Measurements from ENCODE around the gene PAPPA2.
"Not testable (repeated sequence)": the region's sequence is repeated elsewhere in the genome, so short reads cannot be mapped to it uniquely, and the experiment has no call there.

The PAPPA2 gene

GRCh38 chr1:176552217-176552991 is 89.4 kb downstream of the PAPPA2 start:
- DNase-seq, result no peak

- no peak for DNase-seq
Measured at GRCh38 chr1:176552999-176553398, 90.0 kb downstream of the PAPPA2 start.

- DNase-seq, result no peak
Measured at GRCh38 chr1:176556288-176556687, 93.3 kb downstream of the PAPPA2 start.

GRCh38 chr1:176557543-176558258 is 94.7 kb downstream of the PAPPA2 start:
- no peak for DNase-seq

- DNase-seq, result no peak
Measured at GRCh38 chr1:176558561-176558960, 95.6 kb downstream of the PAPPA2 start.

GRCh38 chr1:176559474-176559873 is 96.5 kb downstream of the PAPPA2 start:
- no peak for DNase-seq

- DNase-seq, result no peak
Measured at GRCh38 chr1:176559878-176560277, 96.9 kb downstream of the PAPPA2 start.

GRCh38 chr1:176560681-176561080 is 97.7 kb downstream of the PAPPA2 start:
- DNase-seq, result no peak

- not testable (repeated sequence) for DNase-seq
Measured at GRCh38 chr1:176561761-176562160, 98.8 kb downstream of the PAPPA2 start.

- no peak for DNase-seq
Measured at GRCh38 chr1:176566004-176566975, 103.3 kb downstream of the PAPPA2 start.

GRCh38 chr1:176567190-176567794 is 104.3 kb downstream of the PAPPA2 start:
- DNase-seq, result no peak

GRCh38 chr1:176568185-176568584 is 105.2 kb downstream of the PAPPA2 start:
- no peak for DNase-seq

- DNase-seq, result no peak
Measured at GRCh38 chr1:176574756-176575155, 111.8 kb downstream of the PAPPA2 start.

- no peak for DNase-seq
Measured at GRCh38 chr1:176575991-176576390, 113.0 kb downstream of the PAPPA2 start.

- DNase-seq, result no peak
Measured at GRCh38 chr1:176576670-176577069, 113.7 kb downstream of the PAPPA2 start.

- DNase-seq, result no peak
Measured at GRCh38 chr1:176577646-176578197, 114.7 kb downstream of the PAPPA2 start.

- DNase-seq, result no peak
Measured at GRCh38 chr1:176579087-176579486, 116.1 kb downstream of the PAPPA2 start.

GRCh38 chr1:176595217-176595616 is 132.2 kb downstream of the PAPPA2 start:
- no peak for DNase-seq

- DNase-seq, result no peak
Measured at GRCh38 chr1:176601348-176601747, 138.4 kb downstream of the PAPPA2 start.

GRCh38 chr1:176602388-176603004 is 139.5 kb downstream of the PAPPA2 start:
- no peak for DNase-seq

GRCh38 chr1:176603696-176604095 is 140.7 kb downstream of the PAPPA2 start:
- DNase-seq, result no peak

GRCh38 chr1:176604461-176604860 is 141.5 kb downstream of the PAPPA2 start:
- DNase-seq, result no peak
